ENCODE results near the gene MPHOSPH9.
A peak's percentile ranks its signal among the peaks of the same experiment; 100 is the strongest.
"Not testable (repeated sequence)": the region's sequence is repeated elsewhere in the genome, so short reads cannot be mapped to it uniquely, and the experiment has no call there.

MPHOSPH9 gene

GRCh38 chr12:123258593-123258992, 25.7 kb upstream of the MPHOSPH9 start:
- DNase-seq (ENCODE audit: low read depth): no peak
- no peak overlapping the region for H3K4me3 ChIP-seq (ENCODE audit: low read length)
- TF ChIP-seq CTCF (conservative IDR thresholded peaks at IDR 0.05; ENCODE audit: low read length): no peak

GRCh38 chr12:123254853-123255446, 22.0 kb upstream of the MPHOSPH9 start:
- no peak overlapping the region for H3K4me3 ChIP-seq (ENCODE audit: low read length)
- TF ChIP-seq CTCF (conservative IDR thresholded peaks at IDR 0.05; ENCODE audit: low read length): no peak
- no peak for DNase-seq (ENCODE audit: low read depth)

GRCh38 chr12:123253641-123254459, 20.9 kb upstream of the MPHOSPH9 start:
- TF ChIP-seq CTCF (conservative IDR thresholded peaks at IDR 0.05; ENCODE audit: low read length): no peak
- H3K4me3 ChIP-seq (ENCODE audit: low read length): no peak overlapping the region
- peak; percentile 35 for DNase-seq (ENCODE audit: low read depth)

- DNase-seq (ENCODE audit: low read depth); H3K4me3 ChIP-seq (ENCODE audit: low read length): not testable (repeated sequence)
Measured at GRCh38 chr12:123252365-123252764, 19.4 kb upstream of the MPHOSPH9 start.

- TF ChIP-seq CTCF (conservative IDR thresholded peaks at IDR 0.05; ENCODE audit: low read length): no peak
- H3K4me3 ChIP-seq (ENCODE audit: low read length): no peak overlapping the region
- no peak for DNase-seq (ENCODE audit: low read depth)
Measured at GRCh38 chr12:123251403-123252076, 18.6 kb upstream of the MPHOSPH9 start.

GRCh38 chr12:123250471-123251383, 17.8 kb upstream of the MPHOSPH9 start:
- no peak overlapping the region for H3K4me3 ChIP-seq (ENCODE audit: low read length)
- no peak for TF ChIP-seq CTCF (conservative IDR thresholded peaks at IDR 0.05; ENCODE audit: low read length)
- no peak for DNase-seq (ENCODE audit: low read depth)

GRCh38 chr12:123248996-123249741, 16.2 kb upstream of the MPHOSPH9 start:
- not testable (repeated sequence) for H3K4me3 ChIP-seq (ENCODE audit: low read length); DNase-seq (ENCODE audit: low read depth)

- H3K4me3 ChIP-seq (ENCODE audit: low read length); DNase-seq (ENCODE audit: low read depth): not testable (repeated sequence)
Measured at GRCh38 chr12:123248129-123248528, 15.2 kb upstream of the MPHOSPH9 start.
